H1 (cell line): ENCODE measurements around the gene RASL11B. TPM values are rescaled to one million over a fixed set of nuclear protein-coding genes. Genes with fewer than 3 reads are reported as not detected.

Source experiments
- CEBPB ChIP-seq: IDR thresholded peaks from 2 replicates; pipeline ENCODE4 v1.6.1; 2012; ENCODE audit warnings: low read depth, low read length
- EP300 ChIP-seq, 2 experiments: IDR thresholded peaks; 1 replicate in 1 of 2; 2 replicates in 1 of 2; pipeline ENCODE4 v1.6.1; 2011 to 2012; ENCODE audit warnings: low read depth in 2 of 2, low read length in 2 of 2, mild to moderate bottlenecking in 2 of 2, borderline replicate concordance in 1 of 2, inconsistent platforms in 1 of 2, moderate library complexity in 1 of 2
- polyA plus RNA-seq, 7 experiments: library from polyadenylated mRNA; depleted of rRNA in 3 of 7; stranded (reverse) in 5 of 7; unstranded in 2 of 7; fragments of >200 nt in 5 of 7; fragments of 200-250 nt in 2 of 7; gene quantifications; 1 replicate in 5 of 7; 2 replicates in 1 of 7; 4 replicates in 1 of 7; pipeline versions ENCODE4 v1.2.1 to v1.2.3, GENCODE V29; 2011 to 2013; ENCODE audit warnings: missing spikeins in 2 of 7, mixed read lengths in 2 of 7
- total RNA-seq: library from RNA; stranded (reverse); fragmentation: NEBNext Ultra II Directional; extraction: Animal tissue kit (Norgen Biotek cat#: 25700); gene quantifications from 2 replicates; pipeline ENCODE4 v1.2.1, GENCODE V29; 2021

Gene RASL11B
- total and polyA plus RNA-seq, 2 of the 8 experiments (the other 6 are each of a cell fraction or from before 2014, with no cell fraction given): 49.8 to 75.5 TPM

- TF ChIP-seq EP300 (IDR thresholded peaks at IDR 0.05; ENCODE audit: borderline replicate concordance in 1 of 2, low read depth in 2 of 2, low read length in 2 of 2) (no peak), CEBPB (no peak)
Measured at GRCh38 chr4:52842792-52843191, 19.3 kb upstream of the RASL11B start (continued).
